HG03060 (cell line): ENCODE measurements around the gene PTOV1.
A peak's percentile ranks its signal among the peaks of the same experiment; 100 is the strongest.

Experiments used
- ATAC-seq: cut with Tn5 transposase; IDR thresholded peaks from one replicate; pipeline ENCODE4 v1.9.1; 2021; ENCODE audit warnings: low read depth, moderate number of reproducible peaks; ENCODE audit not compliant: unreplicated experiment

Gene PTOV1

GRCh38 chr19:49884109-49884508 lies 33.1 kb downstream of the PTOV1 start:
- no peak for ATAC-seq

- no peak for ATAC-seq
These were observed 33.8 kb downstream of the PTOV1 start for GRCh38 chr19:49884760-49885159.

GRCh38 chr19:49887037-49887664 lies 36.2 kb downstream of the PTOV1 start:
- ATAC-seq, result no peak

- no peak for ATAC-seq
These were observed 36.9 kb downstream of the PTOV1 start for GRCh38 chr19:49887665-49888509.

- ATAC-seq, result no peak
These were observed 37.5 kb downstream of the PTOV1 start for GRCh38 chr19:49888510-49888824.

- no peak for ATAC-seq
These were observed 38.2 kb downstream of the PTOV1 start for GRCh38 chr19:49889038-49889686.

- no peak for ATAC-seq
These were observed 38.9 kb downstream of the PTOV1 start for GRCh38 chr19:49889687-49890348.

- no peak for ATAC-seq
These were observed 39.7 kb downstream of the PTOV1 start for GRCh38 chr19:49890349-49891311.

- ATAC-seq, result no peak
These were observed 40.4 kb downstream of the PTOV1 start for GRCh38 chr19:49891393-49891792.

GRCh38 chr19:49892716-49893115 lies 41.8 kb downstream of the PTOV1 start:
- ATAC-seq, result no peak

GRCh38 chr19:49894011-49894664 lies 43.2 kb downstream of the PTOV1 start:
- ATAC-seq, result no peak

- no peak for ATAC-seq
These were observed 44.1 kb downstream of the PTOV1 start for GRCh38 chr19:49894879-49895565.

GRCh38 chr19:49895566-49896297 lies 44.8 kb downstream of the PTOV1 start:
- ATAC-seq, result no peak

GRCh38 chr19:49896863-49897621 lies 46.1 kb downstream of the PTOV1 start, which contains the start of gene IL4I1:
Gene IL4I1, minus strand, starts transcription at chr19:49896887. Its CDS starts 727 bp downstream, at chr19:49896160.
- peak; percentile 51 for ATAC-seq

- ATAC-seq, result no peak
These were observed 53.2 kb downstream of the PTOV1 start for GRCh38 chr19:49904136-49904535.

GRCh38 chr19:49906879-49907564 lies 56.1 kb downstream of the PTOV1 start:
- ATAC-seq, result peak; percentile 36
